ENCODE measurements around the gene DNAJA4.

DNAJA4 gene

GRCh38 chr15:78264304-78265136 lies at the start of gene DNAJA4:
TSS of gene DNAJA4 (plus strand) at chr15:78264562. CDS start at chr15:78264764, 202 bp downstream.
- DNase-seq (ENCODE audit: low read depth), result peak; percentile 46

GRCh38 chr15:78216276-78217104 lies 47.9 kb upstream of the DNAJA4 start:
- DNase-seq (ENCODE audit: low read depth), result no peak

GRCh38 chr15:78220713-78221112 lies 43.6 kb upstream of the DNAJA4 start:
- DNase-seq (ENCODE audit: low read depth), result no peak

- no peak for DNase-seq (ENCODE audit: low read depth)
Observed at GRCh38 chr15:78222745-78223395, 41.5 kb upstream of the DNAJA4 start.

GRCh38 chr15:78223396-78224022 lies 40.9 kb upstream of the DNAJA4 start:
- no peak for DNase-seq (ENCODE audit: low read depth)

GRCh38 chr15:78224023-78224411 lies 40.3 kb upstream of the DNAJA4 start:
- no peak for DNase-seq (ENCODE audit: low read depth)

- no peak for DNase-seq (ENCODE audit: low read depth)
Observed at GRCh38 chr15:78225783-78226541, 38.4 kb upstream of the DNAJA4 start.

- no peak for DNase-seq (ENCODE audit: low read depth)
Observed at GRCh38 chr15:78228356-78228996, 35.9 kb upstream of the DNAJA4 start.

GRCh38 chr15:78229431-78230406 lies 34.6 kb upstream of the DNAJA4 start:
- no peak for DNase-seq (ENCODE audit: low read depth)

- no peak for DNase-seq (ENCODE audit: low read depth)
Observed at GRCh38 chr15:78232951-78233350, 31.4 kb upstream of the DNAJA4 start.

- no peak for DNase-seq (ENCODE audit: low read depth)
Observed at GRCh38 chr15:78233496-78233895, 30.9 kb upstream of the DNAJA4 start.

- no peak for DNase-seq (ENCODE audit: low read depth)
Observed at GRCh38 chr15:78234515-78235040, 29.8 kb upstream of the DNAJA4 start, which contains the start of gene ACSBG1. TSS of gene ACSBG1 (minus strand) at chr15:78234565. CDS start at chr15:78234501, 64 bp downstream.

- DNase-seq (ENCODE audit: low read depth), result no peak
Observed at GRCh38 chr15:78236491-78236890, 27.9 kb upstream of the DNAJA4 start.

GRCh38 chr15:78237146-78237545 lies 27.2 kb upstream of the DNAJA4 start:
- DNase-seq (ENCODE audit: low read depth), result no peak

GRCh38 chr15:78239811-78240210 lies 24.6 kb upstream of the DNAJA4 start:
- DNase-seq (ENCODE audit: low read depth), result no peak

- peak; percentile 76 for DNase-seq (ENCODE audit: low read depth)
Observed at GRCh38 chr15:78241017-78241416, 23.3 kb upstream of the DNAJA4 start.

GRCh38 chr15:78242128-78242527 lies 22.2 kb upstream of the DNAJA4 start:
- DNase-seq (ENCODE audit: low read depth), result no peak

- no peak for DNase-seq (ENCODE audit: low read depth)
Observed at GRCh38 chr15:78243058-78243457, 21.3 kb upstream of the DNAJA4 start.

- DNase-seq (ENCODE audit: low read depth), result no peak
Observed at GRCh38 chr15:78243491-78243941, 20.8 kb upstream of the DNAJA4 start.

All from stimulated activated CD8-positive, alpha-beta memory T cell treated with anti-CD3 and anti-CD28 coated beads, Interleukin-4, amount 100 ng/mL, for 24 hours (primary cell).